B cell (primary cell): Measurements from ENCODE around the gene EFHD2. TPM values are rescaled to one million over a fixed set of nuclear protein-coding genes. Genes with fewer than 3 reads are reported as not detected.
"Not testable (repeated sequence)": the region's sequence is repeated elsewhere in the genome, so short reads cannot be mapped to it uniquely, and the experiment has no call there.

Experiments
- ATAC-seq: fragments of 200-7000 bp; cut with Tn5 transposase; one replicate; pipeline ENCODE4 v1.10.0; 2021; ENCODE audit warnings: low read depth, mild to moderate bottlenecking, moderate number of reproducible peaks, moderate library complexity
- CTCF ChIA-PET: fragments of 350-600 bp; sonication (Branson Sonifier 250); formaldehyde crosslinking; loops from one replicate; lab custom pipeline; 2021; ENCODE audit warnings: antibody characterized with exemption, inconsistent platforms; lab: Charles Lee
- POLR2A ChIA-PET: fragments of 350-600 bp; sonication (Branson Sonifier 250); formaldehyde crosslinking; loops from one replicate; lab custom pipeline; 2021; ENCODE audit warnings: antibody characterized with exemption; lab: Charles Lee
- DNase-seq: peaks from one replicate; pipeline ENCODE4 v3.0.0; 2013
- H2AFZ ChIP-seq: 2 replicates; pipeline ENCODE4 v1.6.1; 2012; ENCODE audit warnings: mild to moderate bottlenecking, low read depth, low read length; ENCODE audit not compliant: insufficient read depth, poor library complexity, severe bottlenecking
- H3K27ac ChIP-seq, 2 donors: 1 replicate in 1 of 2; 2 replicates in 1 of 2; pipeline ENCODE4 v1.5.1; 2012 to 2013; ENCODE audit warnings: low read length in 2 of 2, mild to moderate bottlenecking in 2 of 2, moderate library complexity in 1 of 2
- H3K27me3 ChIP-seq, 4 experiments: fragments of 200-600 bp in 1 of 4; sonication (generic) in 1 of 4; replicated peaks in 1 of 4; 1 replicate in 2 of 4; 2 replicates in 2 of 4; pipeline versions ENCODE4 v1.6.1 to v1.7.0; 2013 to 2016; ENCODE audit warnings: low read length in 3 of 4, mild to moderate bottlenecking in 2 of 4, mixed read lengths in 1 of 4, moderate library complexity in 1 of 4; ENCODE audit not compliant: insufficient read depth in 4 of 4, control insufficient read depth in 3 of 4; ENCODE audit errors: control extremely low read depth in 1 of 4
- H3K36me3 ChIP-seq, 2 experiments: replicated peaks in 1 of 2; 1 replicate in 1 of 2; 2 replicates in 1 of 2; pipeline versions ENCODE4 v1.6.1 to v1.7.1; 2013; ENCODE audit warnings: low read length in 1 of 2; ENCODE audit not compliant: insufficient read depth in 2 of 2, control insufficient read depth in 1 of 2; ENCODE audit errors: control extremely low read depth in 1 of 2, extremely low read depth in 1 of 2
- H3K4me1 ChIP-seq, 2 donors: fragments of 200-600 bp in 1 of 2; sonication (generic) in 1 of 2; 1 replicate in 1 of 2; 2 replicates in 1 of 2; pipeline versions ENCODE4 v1.5.1 to v1.6.1; 2013 to 2017; ENCODE audit warnings: low read length in 2 of 2; ENCODE audit not compliant: control insufficient read depth in 2 of 2, insufficient read depth in 2 of 2
- H3K4me2 ChIP-seq: replicated peaks from 2 replicates; pipeline ENCODE3; 2012; ENCODE audit warnings: mild to moderate bottlenecking, low read depth, low read length; ENCODE audit not compliant: poor library complexity, severe bottlenecking
- H3K4me3 ChIP-seq, 5 experiments: fragments of 200-600 bp in 1 of 5; sonication (generic) in 1 of 5; 1 replicate in 3 of 5; 2 replicates in 2 of 5; pipeline versions ENCODE4 v1.5.1 to v1.7.0; 2011 to 2016; ENCODE audit warnings: low read length in 4 of 5, mild to moderate bottlenecking in 4 of 5, low read depth in 2 of 5, control low read depth in 1 of 5, moderate library complexity in 1 of 5; ENCODE audit not compliant: insufficient read depth in 1 of 5; ENCODE audit errors: control extremely low read depth in 1 of 5, extremely low read depth in 1 of 5
- H3K79me2 ChIP-seq: fragments of 200-600 bp; sonication (generic); one replicate; pipeline ENCODE4 v1.6.0; 2016; ENCODE audit warnings: low read length; ENCODE audit not compliant: control insufficient read depth, insufficient read depth
- H3K9ac ChIP-seq: fragments of 200-600 bp; sonication (generic); 2 replicates; pipeline ENCODE4 v1.6.1; 2017; ENCODE audit warnings: mild to moderate bottlenecking, low read length, moderate library complexity
- H3K9me3 ChIP-seq, 3 donors: one replicate each; pipeline versions ENCODE4 v1.6.1 to v1.7.1; 2013; ENCODE audit warnings: low read length in 2 of 3; ENCODE audit not compliant: control insufficient read depth in 2 of 3, insufficient read depth in 1 of 3; ENCODE audit errors: control extremely low read depth in 1 of 3
- H4K20me1 ChIP-seq: 2 replicates; pipeline ENCODE4 v1.6.0; 2012; ENCODE audit warnings: mild to moderate bottlenecking, low read length; ENCODE audit not compliant: insufficient read depth, control insufficient read depth, poor library complexity, severe bottlenecking
- H3K27ac Mint-ChIP-seq: one replicate; pipeline ENCODE4 v1.8.0; 2021; ENCODE audit warnings: mixed read lengths
- H3K27me3 Mint-ChIP-seq: one replicate; pipeline ENCODE4 v1.8.0; 2021; ENCODE audit warnings: mixed read lengths
- H3K4me1 Mint-ChIP-seq: one replicate; pipeline ENCODE4 v1.8.0; 2021; ENCODE audit warnings: mixed read lengths
- H3K4me3 Mint-ChIP-seq: one replicate; pipeline ENCODE4 v1.8.0; 2021; ENCODE audit warnings: mixed read lengths
- H3K9me3 Mint-ChIP-seq: one replicate; pipeline ENCODE4 v1.8.0; 2022; ENCODE audit warnings: mixed read lengths; ENCODE audit not compliant: insufficient read depth
- CTCF ChIP-seq: fragments of 200-600 bp; IDR thresholded peaks from one replicate; pipeline ENCODE4 v1.8.0; 2022; ENCODE audit warnings: antibody characterized with exemption, mild to moderate bottlenecking
- EZH2 ChIP-seq: IDR thresholded peaks from 2 replicates; pipeline ENCODE4 v1.6.1; 2012; ENCODE audit warnings: borderline replicate concordance, low read depth, mild to moderate bottlenecking, moderate library complexity, low read length; ENCODE audit not compliant: insufficient read depth, poor library complexity, severe bottlenecking
- WGBS: methylation state at CpG from one replicate; pipeline ENCODE4 v1.1.5; 2013; ENCODE audit warnings: missing lambda C conversion rate; ENCODE audit not compliant: insufficient coverage; 5-methylcytosine and 5-hydroxymethylcytosine counted together
- intact Hi-C: fragments of 100-400 bp; cut with micrococcal nuclease; formaldehyde crosslinking; loops from one replicate; pipeline ENCODE4 v1.10.0; 2022
- polyA plus RNA-seq: library from polyadenylated mRNA; depleted of rRNA; stranded (reverse); fragments of >200 nt; gene quantifications from 2 replicates; pipeline ENCODE4 v1.2.3, GENCODE V29; 2012
- total RNA-seq, 2 donors: library from RNA; stranded (reverse); fragments of 120-200 nt in 1 of 2; gene quantifications; 1 replicate in 1 of 2; 2 replicates in 1 of 2; pipeline versions ENCODE4 v1.2.3 to v1.2.4, GENCODE V29; 2013 to 2022

Gene EFHD2
- total and polyA plus RNA-seq, 2 donors (not counting 1 experiment from before 2014, with no cell fraction given), result 39.3 to 67.2 TPM

DNA sequence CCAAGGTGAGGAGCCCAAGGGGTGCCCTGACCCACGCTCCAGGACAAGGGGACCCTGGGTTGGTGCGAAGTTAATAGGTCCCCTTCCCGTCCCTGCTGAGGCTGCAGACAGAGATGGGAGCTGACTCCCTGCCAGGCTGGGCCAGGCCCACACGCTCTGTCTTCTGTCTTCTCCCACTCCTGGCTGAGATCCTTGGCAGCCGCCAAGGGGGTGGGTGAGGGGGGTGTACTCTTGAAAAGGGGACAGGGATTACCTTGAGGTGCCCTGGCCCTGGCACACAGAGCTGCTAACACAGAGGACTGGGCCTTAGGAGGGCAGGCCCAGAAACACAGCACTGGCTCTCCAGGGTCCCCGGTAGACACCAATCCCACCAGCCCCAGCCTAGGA is 17.6 kb downstream of the EFHD2 start:
- Histone ChIP-seq H3K9me3 (no peaks in the 10 kb centered on the region), H3K27ac (no peak overlapping the region), H3K9ac (no peak overlapping the region), H3K36me3 (peaks cover 0 to 28% of the 10 kb centered on the region in 2 experiments), H2AFZ (no peak overlapping the region), H3K79me2 (peaks cover 7% of the 10 kb centered on the region), H3K27me3 (no peaks in the 10 kb centered on the region), H3K4me1 (no peaks in the 10 kb centered on the region), H3K4me2 (no peak overlapping the region), H4K20me1 (peaks cover 51% of the 10 kb centered on the region), H3K4me3 (no peak overlapping the region)
- no peak overlapping the region for H3K4me3 Mint-ChIP-seq
- WGBS, result 95% methylated on average over 6 of the region's 6 CpGs
- DNase-seq (no peak), ATAC-seq (no peak)
- H3K9me3 Mint-ChIP-seq, result no peaks in the 10 kb centered on the region
- H3K4me1 Mint-ChIP-seq, result no peaks in the 10 kb centered on the region
- H3K27me3 Mint-ChIP-seq, result no peaks in the 10 kb centered on the region
- no peak overlapping the region for H3K27ac Mint-ChIP-seq
- intact Hi-C loops, result no loop called here
- TF ChIP-seq CTCF (no peak), EZH2 (no peak)
- ChIA-PET CTCF (interaction anchor here (9.6 kb wide), 1 partner anchor 103 kb away, joined by 292 read pairs; no protein-coding TSS in a partner anchor), POLR2A (no interaction called here)

GRCh38 chr1:15428252-15428651 is 18.6 kb downstream of the EFHD2 start:
- H3K4me3 ChIP-seq, ATAC-seq, H3K4me1 Mint-ChIP-seq, H3K27ac Mint-ChIP-seq, H3K79me2 ChIP-seq, H3K27me3 ChIP-seq, H3K4me2 ChIP-seq, H2AFZ ChIP-seq, H3K27ac ChIP-seq, H3K4me3 Mint-ChIP-seq, H3K9me3 Mint-ChIP-seq, H3K9me3 ChIP-seq, intact Hi-C loops, H3K9ac ChIP-seq, DNase-seq, H3K4me1 ChIP-seq, H3K27me3 Mint-ChIP-seq: not testable (repeated sequence)
- CTCF ChIA-PET, result interaction anchor here (1.2 to 9.6 kb wide), 2 partner anchors 99 to 104 kb away, joined by 3 to 292 read pairs; no protein-coding TSS in a partner anchor
- POLR2A ChIA-PET, result interaction anchor here (1.2 kb wide), 1 partner anchor 18 kb away, joined by 3 read pairs; the partner anchor contains the start of gene EFHD2
- Histone ChIP-seq H4K20me1 (peaks cover 41% of the 10 kb centered on the region), H3K36me3 (peaks cover 0 to 27% of the 10 kb centered on the region in 2 experiments)
- 93% methylated on average over 4 of the region's 11 CpGs for WGBS
